GM21367 (cell line): ENCODE results near the gene HDGFL3.
"Not testable (repeated sequence)": the region's sequence is repeated elsewhere in the genome, so short reads cannot be mapped to it uniquely, and the experiment has no call there.

ENCODE experiments used
- ATAC-seq: cut with Tn5 transposase; IDR thresholded peaks from one replicate; pipeline ENCODE4 v1.9.1; 2021; ENCODE audit not compliant: unreplicated experiment

The HDGFL3 gene

DNA sequence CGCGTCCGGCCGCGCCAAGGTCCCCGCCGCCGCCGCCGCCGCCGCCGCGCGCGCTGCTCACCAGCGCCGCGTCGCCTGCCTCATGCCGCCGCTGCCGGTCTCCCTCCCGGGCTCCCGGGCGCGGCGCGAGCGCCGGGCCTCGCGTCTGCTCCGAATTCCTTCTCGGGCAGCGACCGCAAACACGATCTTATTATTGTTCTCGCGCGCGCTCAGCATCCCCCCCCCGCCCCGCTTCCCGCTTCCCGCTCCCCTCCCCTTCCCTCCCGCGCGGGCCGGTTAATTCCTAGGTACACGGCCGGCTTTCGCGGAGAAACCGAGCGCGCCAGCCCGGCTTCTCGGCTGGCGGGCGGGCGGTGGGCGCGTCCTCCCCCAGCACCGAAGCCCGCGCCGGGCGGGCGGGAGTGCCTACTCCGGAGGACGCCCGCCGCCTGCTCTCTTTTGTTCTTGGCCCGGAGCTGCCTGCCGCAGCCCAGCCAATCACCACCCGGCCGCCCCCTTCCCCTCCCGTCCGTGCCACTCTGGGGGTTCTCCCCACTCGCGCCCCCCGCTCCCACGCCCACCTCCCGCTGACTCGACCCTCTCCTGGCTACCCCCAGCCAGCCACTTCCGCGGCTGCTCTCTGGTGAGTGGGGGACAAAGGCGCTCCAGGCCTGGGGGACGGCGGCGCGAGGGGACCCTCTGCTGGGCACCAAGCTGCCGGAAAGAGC lies at the start of gene HDGFL3:
Gene HDGFL3, minus strand, starts transcription at position 164 of the 707 bp plus-strand sequence. CDS start 409 bp downstream, outside the sequence.
- ATAC-seq: peak; percentile 38

DNA sequence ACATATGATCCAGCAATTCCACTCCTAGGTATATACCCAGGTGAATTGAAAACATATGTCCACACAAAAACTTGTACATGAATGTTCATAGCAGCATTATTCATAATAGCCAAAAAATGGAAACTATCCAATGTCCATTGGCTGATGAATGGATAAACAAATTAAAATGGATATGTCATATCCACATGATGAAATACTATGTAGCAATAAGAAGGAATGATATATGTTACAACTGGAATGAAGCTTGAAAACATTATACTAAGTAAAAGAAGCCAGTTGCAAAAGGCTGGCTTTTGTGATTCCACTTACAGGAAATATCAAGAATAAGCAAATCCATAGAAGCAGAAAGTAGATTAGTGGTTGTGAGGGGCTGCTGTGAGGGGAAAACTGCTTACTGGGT lies 43.2 kb upstream of the HDGFL3 start:
- ATAC-seq: no peak

DNA sequence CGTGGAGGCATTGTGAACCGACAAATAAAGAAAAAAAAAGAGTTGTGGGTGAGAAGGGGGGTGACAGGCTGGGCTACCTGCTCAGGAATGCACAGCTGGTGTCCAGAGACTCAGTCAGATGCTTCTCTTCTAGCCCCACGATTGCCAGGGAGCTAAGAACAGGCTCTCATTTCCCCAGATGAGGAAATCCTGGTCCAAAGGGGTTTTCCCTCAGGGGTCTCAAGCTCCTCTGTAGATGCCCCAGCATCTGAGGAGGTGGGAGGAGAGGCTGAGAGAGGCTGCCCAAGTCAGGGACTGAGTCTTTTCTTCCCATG lies 41.4 kb upstream of the HDGFL3 start:
- ATAC-seq: no peak

DNA sequence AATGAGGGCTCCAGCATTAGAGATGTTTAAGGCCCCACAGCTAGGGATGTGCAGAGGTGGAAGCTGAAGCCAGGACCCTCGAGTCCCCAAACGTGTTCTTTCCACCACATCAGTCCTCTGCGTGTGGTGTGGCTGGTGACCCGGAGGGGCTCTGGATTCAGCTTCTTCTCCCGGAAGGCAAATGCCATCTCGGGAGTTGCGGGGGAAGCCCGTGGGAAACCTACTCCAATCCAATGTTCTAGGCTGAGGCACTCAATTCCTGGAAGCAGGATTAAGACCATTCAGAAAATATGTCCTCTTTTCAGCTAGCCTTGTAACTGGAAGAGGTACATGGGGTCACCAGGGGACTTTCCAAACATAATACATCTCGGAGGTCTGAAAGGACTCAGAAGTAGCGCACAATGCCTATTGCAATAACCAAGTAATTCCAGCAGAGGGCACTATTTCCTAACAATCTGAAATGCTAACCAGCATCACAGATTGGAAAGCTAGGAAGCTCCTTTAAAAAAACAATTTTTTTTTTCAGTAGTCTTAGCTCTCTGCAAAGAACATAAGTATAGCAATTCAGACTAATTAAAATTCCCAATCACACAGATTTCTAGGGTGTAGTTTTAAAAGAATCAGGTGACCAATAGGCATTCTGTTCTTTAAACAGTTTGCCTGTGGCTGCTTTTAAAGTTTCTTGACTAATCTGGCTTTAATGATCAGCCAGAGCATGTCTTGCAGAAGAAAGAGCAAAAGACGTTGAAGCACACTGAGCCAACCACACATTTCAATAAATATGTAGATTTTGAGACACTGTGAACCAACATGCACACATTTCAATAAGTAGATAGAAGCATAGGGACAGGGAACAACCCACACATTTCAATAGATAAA lies 40.8 kb upstream of the HDGFL3 start:
- no peak for ATAC-seq

DNA sequence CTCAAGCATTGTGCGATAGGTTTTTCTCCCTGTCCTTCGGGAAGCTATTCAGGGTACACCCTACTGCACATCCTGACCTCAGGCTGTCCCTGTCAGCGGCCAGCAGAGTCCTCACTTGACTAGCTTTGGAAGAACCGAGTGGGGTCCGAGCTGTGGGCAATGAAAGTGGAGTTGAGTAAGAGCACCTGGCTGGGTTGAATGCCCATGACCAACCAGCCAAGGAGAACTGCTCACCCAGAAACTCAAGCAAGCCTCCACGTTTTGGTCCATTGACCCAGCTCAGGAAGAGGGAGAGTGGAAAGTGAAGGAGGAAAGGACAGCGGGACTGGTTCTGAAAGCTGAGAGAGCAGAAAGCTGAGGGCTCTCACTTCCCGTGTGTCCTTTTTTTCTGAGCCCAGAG lies 36.0 kb upstream of the HDGFL3 start:
- ATAC-seq: no peak

DNA sequence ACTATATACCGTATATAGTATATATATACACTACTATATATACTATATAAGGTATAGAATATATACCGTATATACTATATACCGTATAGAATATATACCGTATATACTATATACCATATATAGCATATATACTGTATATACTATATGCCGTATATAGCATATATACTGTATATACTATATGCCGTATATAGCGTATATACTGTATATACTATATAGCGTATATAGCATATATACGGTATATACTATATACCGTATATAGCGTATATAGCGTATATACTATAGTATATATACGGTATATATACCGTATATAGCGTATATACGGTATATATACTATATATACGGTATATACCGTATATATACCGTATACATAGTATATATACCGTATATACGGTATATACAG lies 22.6 kb upstream of the HDGFL3 start:
- no peak for ATAC-seq

DNA sequence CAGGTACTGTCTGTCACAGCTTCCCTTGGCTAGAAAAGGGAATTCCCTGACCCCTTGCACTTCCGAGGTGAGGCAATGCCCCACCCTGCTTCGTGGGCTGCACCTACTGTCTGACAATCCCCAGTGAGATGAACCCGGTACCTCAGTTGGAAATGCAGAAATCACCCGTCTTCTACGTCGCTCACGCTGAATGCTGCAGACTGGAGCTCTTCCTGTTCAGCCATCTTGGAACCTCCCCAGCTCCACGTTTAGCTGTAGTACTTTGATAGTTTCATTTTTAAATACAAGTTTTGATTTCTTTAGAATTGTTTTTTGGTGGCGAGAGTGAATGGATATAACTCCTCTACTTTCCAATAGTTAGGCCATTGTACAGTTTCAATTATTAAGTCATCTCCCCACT lies 17.8 kb upstream of the HDGFL3 start:
- no peak for ATAC-seq

DNA sequence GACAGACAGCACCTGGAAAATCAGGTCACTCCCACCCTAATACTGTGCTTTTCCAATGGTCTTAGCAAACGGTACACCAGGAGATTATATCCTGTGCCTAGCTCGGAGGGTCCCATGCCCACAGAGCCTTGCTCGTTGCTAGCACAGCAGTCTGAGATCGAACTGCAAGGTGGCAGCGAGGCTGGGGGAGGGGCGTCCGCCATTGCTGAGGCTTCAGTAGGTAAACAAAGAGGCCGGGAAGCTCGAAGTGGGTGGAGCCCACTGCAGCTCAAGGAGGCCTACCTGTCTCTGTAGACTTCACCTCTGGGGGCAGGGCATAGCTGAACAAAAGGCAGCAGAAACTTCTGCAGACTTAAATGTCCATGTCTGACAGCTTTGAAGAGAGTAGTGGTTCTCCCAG lies 14.2 kb upstream of the HDGFL3 start:
- not testable (repeated sequence) for ATAC-seq

DNA sequence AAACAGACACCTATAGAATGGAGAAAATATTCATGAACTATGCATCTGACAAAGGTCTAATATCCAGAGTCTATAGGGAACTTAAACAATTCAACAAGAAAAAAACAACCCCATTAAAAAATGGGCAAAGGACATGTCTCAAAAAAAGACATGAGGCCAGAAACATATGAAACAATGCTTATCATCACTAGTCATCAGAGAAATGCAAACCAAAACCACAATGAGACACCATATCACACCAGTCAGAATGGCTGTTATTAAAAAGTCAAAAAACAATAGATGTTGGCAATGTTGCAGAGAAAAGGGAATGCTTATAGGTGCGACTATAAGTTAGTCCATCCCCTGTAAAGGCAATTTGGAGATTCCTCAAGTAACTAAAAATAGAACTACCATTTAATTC lies 11.4 kb upstream of the HDGFL3 start:
- ATAC-seq: no peak

DNA sequence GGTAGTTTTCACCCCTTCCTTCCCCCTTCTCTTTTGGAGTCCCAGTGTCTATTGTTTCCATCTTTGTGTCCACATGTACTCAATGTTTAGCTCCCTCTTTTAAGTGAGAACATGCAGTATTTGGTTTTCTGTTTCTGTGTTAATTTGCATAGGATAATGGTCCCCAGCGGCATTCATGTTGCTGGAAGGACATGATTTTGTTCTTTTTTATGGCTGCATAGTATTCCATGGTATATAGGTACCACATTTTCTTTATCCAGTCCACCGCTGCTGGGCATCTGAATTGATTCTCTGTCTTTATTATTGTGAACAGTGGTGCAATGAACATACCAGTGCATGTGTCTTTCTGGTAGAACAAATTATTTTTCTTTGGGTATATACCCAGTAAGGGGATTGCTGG lies 7.7 kb upstream of the HDGFL3 start:
- no peak for ATAC-seq

DNA sequence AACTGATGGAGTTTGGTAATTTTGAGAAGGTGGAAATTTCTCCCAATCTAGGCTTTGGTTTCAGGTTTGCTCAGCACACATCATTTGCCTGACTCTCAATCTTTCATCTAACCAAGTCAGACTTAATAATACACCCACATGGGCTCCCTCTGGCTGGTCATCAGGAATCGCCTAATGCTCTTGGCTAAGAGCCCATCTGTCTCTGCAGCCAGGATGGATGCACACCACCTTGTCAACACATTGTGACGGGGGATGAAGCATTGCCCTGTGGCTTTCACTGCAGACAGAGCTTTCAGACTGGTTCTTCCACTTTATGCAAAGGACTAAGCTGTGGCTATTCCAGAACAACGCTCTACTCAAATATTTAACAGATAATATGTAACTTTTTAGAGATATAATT lies 3.0 kb upstream of the HDGFL3 start:
- no peak for ATAC-seq

DNA sequence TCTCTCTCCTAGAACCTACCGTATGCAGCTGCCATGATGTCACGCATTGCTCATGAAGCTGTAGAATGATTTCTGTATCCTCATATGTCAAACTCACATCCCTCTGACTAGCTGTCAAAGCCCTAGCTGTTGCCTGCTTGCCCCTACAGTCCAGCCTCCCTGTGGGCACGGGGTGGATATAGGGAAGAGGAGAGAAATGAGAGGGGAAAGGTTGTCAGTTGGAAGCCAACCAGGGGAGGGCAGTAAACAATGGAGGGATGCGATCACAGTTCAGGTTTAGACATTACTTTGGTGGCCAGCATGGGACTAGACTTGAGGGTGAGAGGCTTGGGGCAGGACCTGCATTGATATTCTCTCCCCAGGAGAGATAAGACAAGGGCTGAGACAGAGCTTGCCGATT lies 1.7 kb upstream of the HDGFL3 start:
- ATAC-seq: no peak

DNA sequence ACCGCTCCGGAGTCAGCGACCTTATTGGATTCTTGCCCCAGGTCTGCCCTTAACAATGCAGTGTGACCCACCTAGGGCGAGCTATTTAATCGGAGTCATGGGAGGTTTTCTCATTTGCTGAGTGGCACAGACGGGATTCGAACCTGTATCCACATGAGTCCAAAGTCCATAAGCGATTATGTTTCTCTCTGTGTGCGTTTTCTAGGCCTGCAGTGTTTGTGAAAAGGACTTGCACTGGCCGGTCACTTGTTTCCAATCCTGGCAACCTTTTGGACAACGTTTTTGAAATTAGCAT lies 691 bp upstream of the HDGFL3 start:
- no peak for ATAC-seq

DNA sequence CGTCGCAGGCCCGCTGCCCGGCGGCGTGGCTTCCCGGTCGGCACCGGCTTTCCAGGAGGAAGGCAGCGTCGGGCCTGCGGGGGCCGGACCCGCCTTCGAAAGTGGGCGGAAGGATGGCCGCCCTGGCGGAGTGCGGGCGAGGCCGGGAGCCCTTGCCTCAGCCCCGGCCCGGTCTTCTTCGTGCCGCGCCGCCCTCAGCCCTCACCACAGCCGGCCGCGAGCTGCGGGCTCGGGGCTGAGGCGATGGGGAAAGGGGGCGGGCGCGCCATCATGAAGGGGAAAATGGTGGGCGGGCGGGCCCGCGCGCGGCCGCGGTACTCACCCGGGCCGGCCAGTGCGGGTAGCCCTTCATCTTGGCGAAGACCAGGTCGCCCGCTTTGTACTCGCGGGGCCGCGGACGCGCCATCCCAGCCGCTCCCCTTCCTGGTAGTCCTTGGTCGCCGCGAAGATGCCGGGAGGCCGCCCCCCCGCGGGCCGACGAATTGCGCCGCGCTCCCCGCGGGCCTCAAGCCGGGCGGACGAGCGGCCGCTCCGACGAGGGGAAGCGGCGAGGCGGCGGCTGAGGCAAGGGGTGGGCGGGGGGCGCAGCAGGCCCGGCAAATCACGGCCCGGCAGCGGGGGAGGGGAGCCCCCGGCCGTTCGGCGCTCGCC lies 489 bp downstream of the HDGFL3 start:
- ATAC-seq: peak; percentile 22

DNA sequence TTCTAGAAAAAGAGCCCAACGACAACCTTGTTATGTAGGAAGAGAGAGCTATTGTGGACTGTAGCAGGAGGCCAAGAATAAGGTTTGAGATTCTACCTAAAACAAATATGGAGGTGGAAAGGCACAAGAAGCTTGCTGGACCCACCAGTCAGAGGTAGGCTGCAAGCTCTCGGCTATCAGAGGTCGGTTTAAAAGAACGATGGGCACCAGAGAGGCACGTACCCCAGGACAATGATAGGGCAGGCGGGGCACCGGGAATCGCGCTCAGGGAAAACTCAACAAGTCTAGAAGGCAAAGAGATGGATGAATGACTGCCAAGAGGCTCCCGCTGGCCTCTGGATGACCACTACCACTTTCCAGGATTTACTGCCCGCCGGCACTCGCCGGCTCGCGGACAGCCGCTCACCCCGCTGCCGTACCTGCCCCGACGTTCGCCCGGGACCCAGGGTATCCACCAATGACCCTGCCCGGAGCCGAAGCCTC lies 1.1 kb downstream of the HDGFL3 start:
- peak; percentile 1 for ATAC-seq

DNA sequence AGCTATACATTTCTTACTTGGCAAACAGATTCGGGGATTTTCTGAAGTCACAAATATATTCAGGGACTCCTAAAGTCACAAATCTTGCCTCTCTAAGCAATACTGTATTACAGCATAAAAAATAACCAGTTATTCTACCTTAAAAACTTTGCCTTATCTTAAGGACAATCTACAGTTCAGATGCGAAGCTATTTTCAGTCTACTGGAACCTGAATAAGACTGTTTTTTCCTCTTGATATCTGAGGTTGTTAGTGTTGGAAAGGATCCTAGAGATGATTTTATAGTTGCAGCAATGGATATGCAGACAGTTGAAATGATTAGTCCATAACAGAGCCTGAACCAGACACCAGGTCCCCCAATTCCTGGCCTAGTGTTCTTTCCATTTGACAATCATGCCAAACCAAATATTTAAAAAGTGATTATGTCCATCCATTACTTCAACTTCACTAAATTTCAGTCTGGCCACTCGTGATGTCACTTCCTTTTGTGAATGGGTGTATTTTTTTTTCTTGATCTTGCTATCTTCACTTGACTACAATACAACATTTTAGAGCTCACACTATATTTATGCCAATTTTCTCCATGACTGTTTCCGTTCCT lies 1.8 kb downstream of the HDGFL3 start:
- ATAC-seq: no peak

DNA sequence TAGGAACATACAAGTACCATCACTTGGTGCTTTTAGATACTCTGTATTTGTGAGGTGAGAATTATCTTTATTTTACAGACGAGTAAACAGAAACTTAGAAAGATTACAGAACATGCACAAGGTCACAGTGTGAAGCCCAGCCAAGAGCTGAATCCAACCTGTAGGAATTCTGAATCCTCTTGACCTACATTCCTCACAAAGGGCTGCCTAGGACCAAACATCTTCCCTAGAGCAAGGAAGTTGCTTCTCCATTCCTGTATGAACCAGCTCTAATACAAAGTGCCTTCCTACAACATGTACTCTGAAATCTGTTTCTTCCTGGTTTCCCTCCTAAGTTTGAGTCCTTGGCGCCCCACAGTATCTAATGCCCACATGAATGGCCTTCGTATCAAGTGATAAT lies 2.9 kb downstream of the HDGFL3 start:
- ATAC-seq: no peak

DNA sequence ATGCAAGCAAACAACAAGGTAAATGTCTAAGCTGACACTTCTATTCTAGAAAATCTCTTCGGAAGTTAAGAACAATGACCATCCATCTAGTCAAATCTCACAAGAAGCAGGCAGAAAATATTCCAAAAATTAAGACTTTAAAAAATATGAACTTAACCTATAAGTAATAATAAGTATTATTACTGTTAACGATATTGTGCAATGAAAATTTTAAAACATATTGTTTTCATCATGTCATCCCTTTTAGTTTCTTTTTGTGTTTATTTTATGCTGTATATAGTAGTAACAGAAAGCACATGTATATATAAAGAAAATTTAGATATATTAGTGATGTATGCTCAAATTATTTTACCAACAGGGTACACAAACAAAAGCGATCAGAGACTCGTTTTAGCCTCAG lies 4.1 kb downstream of the HDGFL3 start:
- ATAC-seq: no peak

DNA sequence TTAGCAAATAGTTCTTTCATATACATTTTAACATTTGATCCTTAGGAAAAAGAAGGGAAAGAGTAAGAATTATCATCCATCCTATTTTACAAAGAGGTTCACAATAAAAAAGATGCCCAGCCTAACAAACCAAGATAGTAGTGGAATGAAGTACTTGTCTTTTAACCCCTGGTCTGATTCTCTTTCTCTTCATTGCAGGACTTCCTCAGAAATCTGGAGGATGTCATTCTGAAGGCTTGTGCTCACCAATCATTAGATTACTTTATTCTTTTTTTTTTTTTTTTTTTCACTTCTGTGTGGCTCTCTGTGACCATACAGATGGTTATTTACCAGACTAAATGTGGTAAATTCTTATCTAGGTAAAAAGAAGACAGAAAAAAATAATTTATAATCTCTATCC lies 7.0 kb downstream of the HDGFL3 start:
- no peak for ATAC-seq

DNA sequence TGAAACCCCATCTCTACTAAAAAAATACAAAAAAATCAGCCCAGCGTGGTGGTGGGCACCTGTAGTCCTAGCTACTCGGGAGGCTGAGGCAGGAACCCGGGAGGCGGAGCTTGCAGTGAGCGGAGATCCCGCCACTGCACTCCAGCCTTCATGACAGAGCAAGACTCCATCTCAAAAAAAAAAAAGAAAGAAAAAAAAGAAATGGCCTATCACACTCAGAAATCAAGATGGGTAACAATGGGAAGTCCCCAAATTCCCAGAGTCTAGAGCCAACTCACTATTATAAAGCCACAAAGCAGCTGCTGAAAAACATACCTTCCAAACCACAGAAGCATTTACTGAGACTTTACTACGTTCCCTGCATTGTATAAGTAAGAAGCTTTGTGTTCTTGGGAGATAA lies 7.5 kb downstream of the HDGFL3 start:
- no peak for ATAC-seq

DNA sequence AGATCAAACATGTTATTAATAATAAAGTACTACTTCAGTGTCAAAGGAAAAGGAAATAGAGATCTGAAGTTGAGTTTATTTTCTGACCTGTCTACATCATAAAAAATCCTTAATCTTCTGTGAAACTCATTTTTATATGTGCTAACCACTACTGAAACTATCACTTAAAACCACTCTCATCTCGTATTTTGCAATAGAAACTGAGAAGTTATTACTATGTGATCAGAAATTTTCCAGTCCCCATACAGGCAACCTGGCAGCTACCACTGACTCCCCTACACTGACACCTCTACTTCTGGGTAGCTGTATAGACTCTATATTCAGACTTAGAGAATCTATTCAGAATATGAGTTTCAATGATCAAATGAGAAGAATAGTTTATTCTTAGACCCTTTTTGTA lies 8.3 kb downstream of the HDGFL3 start:
- ATAC-seq: peak; percentile 90

DNA sequence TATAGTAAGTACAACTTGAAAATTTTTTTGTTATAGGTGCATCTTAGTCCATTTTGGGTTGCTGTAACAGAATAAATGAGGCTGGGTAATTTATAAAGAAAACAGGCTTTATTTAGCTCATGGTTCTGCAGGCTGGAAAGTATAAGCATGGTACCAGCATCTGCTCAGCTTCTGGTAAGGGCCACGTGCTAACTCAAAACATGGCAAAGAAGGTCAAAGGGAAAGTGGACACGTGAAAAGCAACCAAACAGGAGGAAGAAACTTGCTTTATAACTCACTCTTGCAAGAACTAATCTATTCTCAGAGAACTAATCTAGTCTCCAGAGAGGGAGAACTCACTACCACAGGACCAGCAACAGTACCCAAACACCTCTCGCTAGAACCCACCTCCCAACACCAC lies 9.1 kb downstream of the HDGFL3 start:
- ATAC-seq: no peak
